GM10266 (cell line): ENCODE measurements around the gene GBP4.

Source experiments
- DNase-seq: peaks from one replicate; pipeline ENCODE4 v3.0.0; 2012; ENCODE audit errors: extremely low spot score
- CTCF ChIP-seq: IDR thresholded peaks from 2 replicates; pipeline ENCODE4 v1.5.1; 2012; ENCODE audit warnings: mild to moderate bottlenecking, low read depth; ENCODE audit not compliant: control insufficient read depth, insufficient read depth; ENCODE audit errors: missing control alignments

The GBP4 gene

GRCh38 chr1:89171067-89171438 lies 27.7 kb downstream of the GBP4 start:
- TF ChIP-seq CTCF = no peak
- no peak for DNase-seq

GRCh38 chr1:89170170-89171066 lies 28.3 kb downstream of the GBP4 start:
- no peak for DNase-seq
- no peak for TF ChIP-seq CTCF

- TF ChIP-seq CTCF = no peak
- DNase-seq = no peak
These were observed 29.6 kb downstream of the GBP4 start for GRCh38 chr1:89169166-89169565.

GRCh38 chr1:89167590-89168230 lies 31.0 kb downstream of the GBP4 start:
- DNase-seq = no peak
- TF ChIP-seq CTCF = no peak

- no peak for DNase-seq
- no peak for TF ChIP-seq CTCF
These were observed 32.0 kb downstream of the GBP4 start for GRCh38 chr1:89166705-89167104.

- DNase-seq = no peak
- no peak for TF ChIP-seq CTCF
These were observed 32.9 kb downstream of the GBP4 start for GRCh38 chr1:89165811-89166210.

- no peak for DNase-seq
- no peak for TF ChIP-seq CTCF
These were observed 47.7 kb downstream of the GBP4 start for GRCh38 chr1:89151047-89151446.
